Mucosa of descending colon (tissue), 3 donors: ENCODE results near the gene AVL9. TPM values are rescaled to one million over a fixed set of nuclear protein-coding genes. Genes with fewer than 3 reads are reported as not detected.
"Not testable (repeated sequence)": the region's sequence is repeated elsewhere in the genome, so short reads cannot be mapped to it uniquely, and the experiment has no call there.

Experiments
- ATAC-seq: fragments of 200-7000 bp; cut with Tn5 transposase; one replicate; pipeline ENCODE4 v1.9.1; 2020; ENCODE audit warnings: mild to moderate bottlenecking, moderate library complexity
- DNase-seq, 3 donors: peaks; one replicate each; pipeline ENCODE4 v3.0.0-alpha.2; 2020
- H3K36me3 ChIP-seq: fragments of 200-600 bp; one replicate; pipeline ENCODE4 v1.8.0; 2021; ENCODE audit warnings: low read depth, mild to moderate bottlenecking
- H3K4me1 ChIP-seq: fragments of 200-600 bp; one replicate; pipeline ENCODE4 v1.8.0; 2021; ENCODE audit warnings: low read depth, mild to moderate bottlenecking
- H3K4me3 ChIP-seq: fragments of 200-600 bp; one replicate; pipeline ENCODE4 v1.8.0; 2021; ENCODE audit warnings: mild to moderate bottlenecking
- H3K9me3 ChIP-seq: fragments of 200-600 bp; one replicate; pipeline ENCODE4 v1.8.0; 2021; ENCODE audit warnings: mild to moderate bottlenecking
- intact Hi-C, 2 donors: fragments of 100-400 bp; cut with DNase I in 1 of 2; cut with micrococcal nuclease in 1 of 2; formaldehyde crosslinking; loops; one replicate each; pipeline versions ENCODE4 v1.11.0 to v1.11.1; 2022; cut with DNase I, micrococcal nuclease
- total RNA-seq, 3 donors: library from RNA; stranded (reverse); fragmentation: NEBNext Ultra II Directional in 2 of 3; extraction: Animal tissue kit (Norgen Biotek cat#: 25700) in 2 of 3; gene quantifications; one replicate each; pipeline versions ENCODE4 v1.2.1 to v1.2.4, GENCODE V29; 2021 to 2023
- TF ChIP-seq, protein P1 (sequence below): fragments of 200-600 bp; IDR thresholded peaks from one replicate; pipeline ENCODE4 v1.8.0; 2022; ENCODE audit warnings: antibody characterized with exemption, mild to moderate bottlenecking
- donor health status: DM: no; HTN: no; CAD: no; lungs with moderate emphysema.
- donor health status: DM: no; HTN: no; CAD: no.
- donor health status: DM: no; HTN: yes; CAD: no.

AVL9 gene
- total RNA-seq, 3 donors from 2014 or later: 56.7 to 81.2 (median 74.5) TPM

DNA sequence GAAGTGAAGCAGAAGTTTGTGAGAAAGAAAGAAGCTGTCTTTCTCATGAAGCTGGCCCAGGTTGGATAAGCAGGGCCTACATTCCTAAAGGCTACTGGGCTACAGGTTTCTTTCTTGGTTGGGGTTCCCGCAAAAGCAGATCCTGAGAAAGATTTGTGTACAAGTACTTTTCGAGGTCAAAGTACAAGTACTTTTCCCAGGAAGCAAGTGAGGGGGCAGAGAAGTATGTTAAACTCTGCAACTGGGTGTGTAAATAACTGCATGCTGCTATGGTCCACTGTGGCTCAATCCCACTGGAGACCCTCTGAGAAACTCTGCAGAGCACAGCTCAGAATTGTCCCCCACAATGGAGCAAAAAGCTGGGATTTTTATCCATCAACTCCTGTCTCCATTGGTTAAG is 33.8 kb upstream of the AVL9 start:
- no peak overlapping the region for H3K4me3 ChIP-seq
- no peaks in the 10 kb centered on the region for H3K9me3 ChIP-seq
- ATAC-seq (peak; percentile 48), DNase-seq (peak in 1 of 3 donors; percentile 4)
- no peaks in the 10 kb centered on the region for H3K4me1 ChIP-seq
- intact Hi-C loops: no loop called here
- TF ChIP-seq, protein P1, sequence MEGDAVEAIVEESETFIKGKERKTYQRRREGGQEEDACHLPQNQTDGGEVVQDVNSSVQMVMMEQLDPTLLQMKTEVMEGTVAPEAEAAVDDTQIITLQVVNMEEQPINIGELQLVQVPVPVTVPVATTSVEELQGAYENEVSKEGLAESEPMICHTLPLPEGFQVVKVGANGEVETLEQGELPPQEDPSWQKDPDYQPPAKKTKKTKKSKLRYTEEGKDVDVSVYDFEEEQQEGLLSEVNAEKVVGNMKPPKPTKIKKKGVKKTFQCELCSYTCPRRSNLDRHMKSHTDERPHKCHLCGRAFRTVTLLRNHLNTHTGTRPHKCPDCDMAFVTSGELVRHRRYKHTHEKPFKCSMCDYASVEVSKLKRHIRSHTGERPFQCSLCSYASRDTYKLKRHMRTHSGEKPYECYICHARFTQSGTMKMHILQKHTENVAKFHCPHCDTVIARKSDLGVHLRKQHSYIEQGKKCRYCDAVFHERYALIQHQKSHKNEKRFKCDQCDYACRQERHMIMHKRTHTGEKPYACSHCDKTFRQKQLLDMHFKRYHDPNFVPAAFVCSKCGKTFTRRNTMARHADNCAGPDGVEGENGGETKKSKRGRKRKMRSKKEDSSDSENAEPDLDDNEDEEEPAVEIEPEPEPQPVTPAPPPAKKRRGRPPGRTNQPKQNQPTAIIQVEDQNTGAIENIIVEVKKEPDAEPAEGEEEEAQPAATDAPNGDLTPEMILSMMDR: no peak
- H3K36me3 ChIP-seq: no peaks in the 10 kb centered on the region

DNA sequence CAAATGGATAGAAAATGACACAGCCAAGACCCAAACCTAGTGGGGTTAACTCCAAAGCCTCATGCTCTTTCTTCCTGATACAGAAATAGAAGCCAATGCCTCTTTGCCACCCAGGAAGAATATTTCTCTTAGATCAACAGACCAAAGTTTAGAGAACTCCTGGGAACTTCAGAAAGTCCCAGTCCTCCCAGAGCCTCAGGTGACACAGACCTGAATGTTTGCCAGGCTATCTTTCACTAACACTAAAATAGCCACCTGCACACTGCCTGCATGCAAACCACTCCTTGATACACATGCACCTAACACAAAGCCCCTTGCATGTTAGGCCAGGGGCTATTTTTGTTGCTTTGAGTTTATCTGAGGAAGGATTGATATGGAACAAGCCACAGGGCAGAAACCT is 32.8 kb upstream of the AVL9 start:
- intact Hi-C loops: no loop called here
- TF ChIP-seq, protein P1: no peak
- DNase-seq (peak in 1 of 3 donors; percentile 2), ATAC-seq (peak; percentile 22)
- Histone ChIP-seq H3K36me3 (no peaks in the 10 kb centered on the region), H3K4me3 (no peak overlapping the region), H3K4me1 (no peaks in the 10 kb centered on the region), H3K9me3 (no peaks in the 10 kb centered on the region)

DNA sequence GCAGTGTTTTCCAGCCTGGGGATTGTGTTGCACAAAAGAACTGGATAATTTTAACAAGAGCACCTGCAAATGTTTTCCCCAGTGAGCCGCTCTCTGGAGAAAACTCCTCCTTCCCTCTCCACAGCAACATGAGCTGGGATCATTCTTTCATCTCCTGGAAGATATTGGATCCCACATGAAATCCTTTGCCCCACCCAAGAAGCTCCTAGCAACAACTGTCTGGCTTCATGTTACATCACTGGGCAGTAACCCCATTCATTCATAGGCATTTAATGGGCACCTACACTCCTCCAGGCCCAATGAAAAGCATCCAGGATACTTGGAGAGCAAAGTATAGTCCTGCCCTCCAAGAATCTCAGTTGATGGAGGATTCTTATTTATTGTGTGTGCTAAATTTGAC is 32.3 kb upstream of the AVL9 start:
- TF ChIP-seq, protein P1: no peak
- intact Hi-C loops: no loop called here

DNA sequence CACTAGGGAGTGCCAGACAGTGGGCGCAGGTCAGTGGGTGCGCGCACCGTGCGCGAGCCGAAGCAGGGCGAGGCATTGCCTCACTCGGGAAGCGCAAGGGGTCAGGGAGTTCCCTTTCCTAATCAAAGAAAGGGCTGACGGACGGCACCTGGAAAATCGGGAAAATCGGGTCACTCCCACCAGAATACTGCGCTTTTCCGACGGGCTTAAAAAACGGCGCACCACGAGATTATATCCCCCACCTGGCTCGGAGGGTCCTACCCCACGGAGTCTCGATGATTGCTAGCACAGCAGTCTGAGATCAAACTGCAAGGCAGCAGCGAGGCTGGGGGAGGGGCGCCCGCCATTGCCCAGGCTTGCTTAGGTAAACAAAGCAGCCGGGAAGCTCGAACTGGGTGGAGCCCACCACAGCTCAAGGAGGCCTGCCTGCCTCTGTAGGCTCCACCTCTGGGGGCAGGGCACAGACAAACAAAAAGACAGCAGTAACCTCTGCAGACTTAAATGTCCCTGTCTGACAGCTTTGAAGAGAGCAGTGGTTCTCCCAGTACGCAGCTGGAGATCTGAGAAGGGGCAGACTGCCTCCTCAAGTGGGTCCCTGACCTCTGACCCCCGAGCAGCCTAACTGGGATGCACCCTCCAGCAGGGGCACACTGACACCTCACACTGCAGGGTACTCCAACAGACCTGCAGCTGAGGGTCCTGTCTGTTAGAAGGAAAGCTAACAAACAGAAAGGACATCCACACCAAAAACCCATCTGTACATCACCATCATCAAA is 30.5 kb upstream of the AVL9 start:
- H3K36me3 ChIP-seq, H3K4me3 ChIP-seq, H3K4me1 ChIP-seq, DNase-seq, ATAC-seq, H3K9me3 ChIP-seq, intact Hi-C loops: not testable (repeated sequence)

More for the DNA sequence above, 32.3 kb upstream of the AVL9 start:
- H3K4me3 ChIP-seq: no peak overlapping the region
- DNase-seq (no peak), ATAC-seq (no peak)
- H3K36me3 ChIP-seq: no peaks in the 10 kb centered on the region
- H3K9me3 ChIP-seq: no peaks in the 10 kb centered on the region
- H3K4me1 ChIP-seq: no peaks in the 10 kb centered on the region

DNA sequence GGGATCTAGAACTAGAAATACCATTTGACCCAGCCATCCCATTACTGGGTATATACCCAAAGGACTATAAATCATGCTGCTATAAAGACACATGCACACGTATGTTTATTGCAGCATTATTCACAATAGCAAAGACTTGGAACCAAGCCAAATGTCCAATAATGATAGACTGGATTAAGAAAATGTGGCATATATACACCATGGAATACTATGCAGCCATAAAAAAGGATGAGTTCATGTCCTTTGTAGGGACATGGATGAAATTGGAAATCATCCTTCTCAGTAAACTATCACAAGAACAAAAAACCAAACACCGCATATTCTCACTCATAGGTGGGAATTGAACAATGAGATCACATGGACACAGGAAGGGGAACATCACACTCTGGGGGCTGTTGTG is 25.3 kb upstream of the AVL9 start:
- intact Hi-C loops: loop anchor here in 1 of 2 donors (10.0 kb wide), 1 partner anchor 255 kb away; no protein-coding TSS in a partner anchor
- H3K4me3 ChIP-seq, H3K9me3 ChIP-seq, H3K4me1 ChIP-seq, DNase-seq, ATAC-seq, H3K36me3 ChIP-seq: not testable (repeated sequence)

DNA sequence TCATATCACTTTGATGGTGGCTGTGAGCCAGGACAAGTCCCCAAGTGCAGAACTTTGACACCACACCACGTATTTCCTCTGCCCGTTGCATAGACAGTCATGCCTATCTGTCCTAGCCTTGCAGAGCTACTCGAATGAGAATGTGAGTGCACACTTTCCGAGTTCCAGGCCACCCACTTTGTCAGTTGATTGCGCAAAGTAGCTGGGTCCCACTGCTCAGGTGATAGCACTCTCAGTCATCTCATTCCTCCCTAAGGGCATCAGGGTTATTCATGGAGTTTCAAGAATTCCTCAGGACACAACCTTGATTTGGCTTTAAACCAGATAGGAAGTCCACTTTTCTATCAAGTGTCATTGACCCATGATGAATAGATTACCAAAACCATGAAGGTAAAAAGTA is 24.4 kb upstream of the AVL9 start:
- Histone ChIP-seq H3K36me3 (no peaks in the 10 kb centered on the region), H3K4me1 (no peaks in the 10 kb centered on the region), H3K9me3 (no peaks in the 10 kb centered on the region), H3K4me3 (no peak overlapping the region)
- DNase-seq: no peak
- no peak for ATAC-seq
- TF ChIP-seq, protein P1: no peak
- intact Hi-C loops: loop anchor here in 1 of 2 donors (10.0 kb wide), 1 partner anchor 256 kb away; no protein-coding TSS in a partner anchor
